Activated T-helper 1 cell treated with Interleukin-2 at 50 U/mL for 16 hours (primary cell): Measurements from ENCODE around the gene SMIM36.
"Not testable (repeated sequence)": the region's sequence is repeated elsewhere in the genome, so short reads cannot be mapped to it uniquely, and the experiment has no call there.

Experiments used
- DNase-seq: peaks from one replicate; pipeline ENCODE4 v3.0.0-alpha.2; 2020; ENCODE audit warnings: low read depth

Gene SMIM36

GRCh38 chr17:55501626-55502025 is 9.6 kb downstream of the SMIM36 start:
- DNase-seq, result not testable (repeated sequence)

- no peak for DNase-seq
These were observed 11.1 kb downstream of the SMIM36 start for GRCh38 chr17:55500103-55500502.

GRCh38 chr17:55496094-55496881 is 15.0 kb downstream of the SMIM36 start:
- no peak for DNase-seq

- no peak for DNase-seq
These were observed 16.0 kb downstream of the SMIM36 start for GRCh38 chr17:55495239-55495638.

GRCh38 chr17:55492781-55493341 is 18.4 kb downstream of the SMIM36 start:
- DNase-seq, result no peak

- DNase-seq, result no peak
These were observed 20.9 kb downstream of the SMIM36 start for GRCh38 chr17:55490376-55490775.

- no peak for DNase-seq
These were observed 23.4 kb downstream of the SMIM36 start for GRCh38 chr17:55487695-55488432.

- no peak for DNase-seq
These were observed 26.7 kb downstream of the SMIM36 start for GRCh38 chr17:55484575-55484974.

- no peak for DNase-seq
These were observed 28.5 kb downstream of the SMIM36 start for GRCh38 chr17:55482591-55483389.

- no peak for DNase-seq
These were observed 30.5 kb downstream of the SMIM36 start for GRCh38 chr17:55480631-55481315.

- DNase-seq, result no peak
These were observed 31.3 kb downstream of the SMIM36 start for GRCh38 chr17:55479903-55480302.

- no peak for DNase-seq
These were observed 32.3 kb downstream of the SMIM36 start for GRCh38 chr17:55478971-55479370.

GRCh38 chr17:55466671-55467070 is 44.6 kb downstream of the SMIM36 start:
- DNase-seq, result no peak

GRCh38 chr17:55465771-55466170 is 45.5 kb downstream of the SMIM36 start:
- not testable (repeated sequence) for DNase-seq

GRCh38 chr17:55463600-55463999 is 47.7 kb downstream of the SMIM36 start:
- DNase-seq, result no peak

- DNase-seq, result no peak
These were observed 48.5 kb downstream of the SMIM36 start for GRCh38 chr17:55462711-55463110.

GRCh38 chr17:55462234-55462633 is 49.0 kb downstream of the SMIM36 start:
- no peak for DNase-seq

- no peak for DNase-seq
These were observed 52.3 kb downstream of the SMIM36 start for GRCh38 chr17:55458978-55459377.

- DNase-seq, result no peak
These were observed 52.9 kb downstream of the SMIM36 start for GRCh38 chr17:55458287-55458900.

- DNase-seq, result no peak
These were observed 54.7 kb downstream of the SMIM36 start for GRCh38 chr17:55456307-55457240.
